Measurements from ENCODE around the gene SAMM50.

DNA sequence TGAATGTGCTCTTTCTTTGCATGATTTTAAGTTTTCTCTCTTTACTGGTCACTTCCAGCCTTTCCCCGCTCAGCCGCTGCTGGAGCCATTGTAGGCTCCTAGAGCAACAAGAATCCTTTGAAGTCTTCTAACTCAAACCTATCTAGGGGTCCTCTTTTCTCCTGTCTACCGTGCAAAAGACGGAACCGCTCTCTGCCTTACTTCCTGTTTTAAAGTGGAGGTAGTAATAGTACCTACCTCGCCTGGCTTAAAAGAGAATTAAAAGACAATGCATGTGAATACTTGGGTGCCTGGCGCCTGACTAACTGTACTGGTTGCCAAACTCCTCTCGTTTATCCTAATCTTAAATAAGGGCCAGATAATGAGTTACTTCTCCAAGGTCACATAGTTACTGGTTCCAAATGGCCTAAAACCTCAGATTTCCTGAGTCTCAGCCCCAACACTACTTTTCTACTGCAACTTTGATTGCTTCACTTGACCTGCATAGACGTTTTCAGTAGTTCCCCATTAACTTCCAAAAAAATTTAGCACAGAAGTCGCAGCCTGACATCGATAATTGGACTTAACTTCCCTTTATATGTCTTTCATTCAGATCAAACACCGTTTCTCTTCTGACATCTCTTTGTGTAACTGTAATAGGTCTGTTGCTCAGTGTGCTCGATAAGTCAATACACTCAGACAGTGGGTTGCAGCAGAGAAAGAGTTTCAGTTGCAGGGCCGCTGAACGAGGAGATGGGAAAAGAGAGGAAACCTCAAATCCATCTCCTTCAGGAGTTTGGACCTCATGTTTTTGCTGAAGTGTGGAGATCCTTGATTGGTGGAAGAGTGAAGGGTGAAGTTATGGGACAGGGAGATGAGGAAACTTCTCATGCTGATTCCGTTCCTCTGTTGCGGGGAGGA, 891 bp downstream of the SAMM50 start:
- no peak for TF ChIP-seq POLR2A (IDR thresholded peaks at IDR 0.05)
- TF ChIP-seq, protein P1, sequence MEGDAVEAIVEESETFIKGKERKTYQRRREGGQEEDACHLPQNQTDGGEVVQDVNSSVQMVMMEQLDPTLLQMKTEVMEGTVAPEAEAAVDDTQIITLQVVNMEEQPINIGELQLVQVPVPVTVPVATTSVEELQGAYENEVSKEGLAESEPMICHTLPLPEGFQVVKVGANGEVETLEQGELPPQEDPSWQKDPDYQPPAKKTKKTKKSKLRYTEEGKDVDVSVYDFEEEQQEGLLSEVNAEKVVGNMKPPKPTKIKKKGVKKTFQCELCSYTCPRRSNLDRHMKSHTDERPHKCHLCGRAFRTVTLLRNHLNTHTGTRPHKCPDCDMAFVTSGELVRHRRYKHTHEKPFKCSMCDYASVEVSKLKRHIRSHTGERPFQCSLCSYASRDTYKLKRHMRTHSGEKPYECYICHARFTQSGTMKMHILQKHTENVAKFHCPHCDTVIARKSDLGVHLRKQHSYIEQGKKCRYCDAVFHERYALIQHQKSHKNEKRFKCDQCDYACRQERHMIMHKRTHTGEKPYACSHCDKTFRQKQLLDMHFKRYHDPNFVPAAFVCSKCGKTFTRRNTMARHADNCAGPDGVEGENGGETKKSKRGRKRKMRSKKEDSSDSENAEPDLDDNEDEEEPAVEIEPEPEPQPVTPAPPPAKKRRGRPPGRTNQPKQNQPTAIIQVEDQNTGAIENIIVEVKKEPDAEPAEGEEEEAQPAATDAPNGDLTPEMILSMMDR (IDR thresholded peaks at IDR 0.05): no peak
